T-cell (primary cell): Measurements from ENCODE around the gene SLC25A45. TPM values are rescaled to one million over a fixed set of nuclear protein-coding genes. Genes with fewer than 3 reads are reported as not detected.

Experiments
- ATAC-seq, 4 experiments: fragments of 200-7000 bp in 3 of 4; fragments of 150-1000 bp in 1 of 4; cut with Tn5 transposase; replicated peaks in 1 of 4; 1 replicate in 3 of 4; 2 replicates in 1 of 4; pipeline ENCODE4 v1.10.0; 2021; ENCODE audit warnings: moderate library complexity in 3 of 4, mild to moderate bottlenecking in 2 of 4, moderate number of reproducible peaks in 1 of 4
- CTCF ChIA-PET, 2 donors: fragments of 300-600 bp; sonication (Branson Sonifier 250); formaldehyde crosslinking; loops; one replicate each; lab custom pipeline; 2022; ENCODE audit warnings: antibody characterized with exemption in 2 of 2; lab: Charles Lee
- POLR2A ChIA-PET, 2 donors: fragments of 300-600 bp; sonication (Branson Sonifier 250); formaldehyde crosslinking; loops; one replicate each; lab custom pipeline; 2022; ENCODE audit warnings: antibody characterized with exemption in 2 of 2; lab: Charles Lee
- DNase-seq, 35 experiments: peaks; one replicate each; pipeline versions ENCODE4 v3.0.0 to v3.0.0-alpha.2; 2013 to 2023
- H3K27ac ChIP-seq: one replicate; pipeline ENCODE4 v1.5.1; 2013; ENCODE audit warnings: low read length
- H3K27me3 ChIP-seq, 2 experiments: replicated peaks in 1 of 2; 1 replicate in 1 of 2; 2 replicates in 1 of 2; pipeline versions ENCODE4 v1.6.1 to v1.7.0; 2013; ENCODE audit warnings: low read length in 1 of 2, mixed read lengths in 1 of 2; ENCODE audit not compliant: control insufficient read depth in 2 of 2, insufficient read depth in 2 of 2; ENCODE audit errors: extremely low read depth in 1 of 2
- H3K36me3 ChIP-seq, 2 donors: 1 replicate in 1 of 2; 2 replicates in 1 of 2; pipeline versions ENCODE4 v1.6.1 to v1.7.0; 2013; ENCODE audit warnings: low read length in 1 of 2; ENCODE audit not compliant: control insufficient read depth in 2 of 2, insufficient read depth in 1 of 2; ENCODE audit errors: extremely low read depth in 1 of 2
- H3K4me1 ChIP-seq, 2 experiments: 1 replicate in 1 of 2; 2 replicates in 1 of 2; pipeline versions ENCODE4 v1.6.1 to v1.7.0; 2013; ENCODE audit warnings: low read length in 2 of 2, mixed read lengths in 1 of 2; ENCODE audit not compliant: insufficient read depth in 2 of 2, control insufficient read depth in 1 of 2; ENCODE audit errors: extremely low read depth in 1 of 2
- H3K4me3 ChIP-seq, 2 donors: 1 replicate in 1 of 2; 2 replicates in 1 of 2; pipeline versions ENCODE4 v1.5.1 to v1.7.0; 2013; ENCODE audit warnings: mild to moderate bottlenecking in 2 of 2, low read length in 1 of 2, moderate library complexity in 1 of 2; ENCODE audit not compliant: control insufficient read depth in 1 of 2; ENCODE audit errors: extremely low read depth in 1 of 2
- H3K9me3 ChIP-seq: 2 replicates; pipeline ENCODE4 v1.7.0; 2013
- H3K27ac Mint-ChIP-seq, 2 donors: one replicate each; pipeline ENCODE4 v1.8.0; 2020 to 2021; ENCODE audit warnings: mild to moderate bottlenecking in 2 of 2, mixed read lengths in 2 of 2
- H3K27me3 Mint-ChIP-seq, 2 donors: one replicate each; pipeline ENCODE4 v1.8.0; 2021 to 2022; ENCODE audit warnings: mixed read lengths in 2 of 2
- H3K36me3 Mint-ChIP-seq: one replicate; pipeline ENCODE4 v1.8.0; 2021; ENCODE audit warnings: mixed read lengths
- H3K4me1 Mint-ChIP-seq, 3 donors: one replicate each; pipeline ENCODE4 v1.8.0; 2020 to 2022; ENCODE audit warnings: mixed read lengths in 3 of 3, mild to moderate bottlenecking in 1 of 3
- H3K4me3 Mint-ChIP-seq, 3 donors: one replicate each; pipeline ENCODE4 v1.8.0; 2020 to 2022; ENCODE audit warnings: mild to moderate bottlenecking in 3 of 3, mixed read lengths in 3 of 3, moderate library complexity in 3 of 3
- H3K9me3 Mint-ChIP-seq, 3 donors: one replicate each; pipeline ENCODE4 v1.8.0; 2020 to 2022; ENCODE audit warnings: mixed read lengths in 3 of 3
- WGBS: methylation state at CpG from one replicate; pipeline ENCODE4 v1.1.5; 2013; ENCODE audit warnings: missing lambda C conversion rate; ENCODE audit not compliant: insufficient coverage; 5-methylcytosine and 5-hydroxymethylcytosine counted together
- total RNA-seq, 35 experiments: library from RNA in 6 of 35; stranded (reverse) in 6 of 35; fragments of 120-200 nt in 1 of 35; gene quantifications; one replicate each; pipeline versions ENCODE4 v1.2.1 to v1.2.4 and lab custom pipeline; 2013 to 2026

SLC25A45 gene
- total RNA-seq, 5 donors from 2014 or later (not counting 1 experiment from before 2014, with no cell fraction given) = 18.7 to 72.2 (median 22.6) TPM

GRCh38 chr11:65392186-65392829 is 9.9 kb upstream of the SLC25A45 start:
- H3K27me3 ChIP-seq = no peaks in the 10 kb centered on the region
- Mint-ChIP-seq H3K4me3 (no peak overlapping the region), H3K27ac (peak overlapping the region in 1 of 2 donors; percentile 23), H3K27me3 (no peaks in the 10 kb centered on the region), H3K9me3 (no peaks in the 10 kb centered on the region), H3K4me1 (peaks cover 32 to 46% (median 36%) of the 10 kb centered on the region in 3 donors), H3K36me3 (peaks cover 14% of the 10 kb centered on the region)
- ChIA-PET CTCF (no interaction called here), POLR2A (no interaction called here)
- H3K27ac ChIP-seq = no peak overlapping the region
- WGBS = 84% methylated on average over 8 of the region's 13 CpGs
- peaks cover 3 to 46% of the 10 kb centered on the region in 2 experiments for H3K4me1 ChIP-seq
- peaks cover 19 to 64% of the 10 kb centered on the region in 2 donors for H3K36me3 ChIP-seq
- ATAC-seq (no peak), DNase-seq (no peak)
- H3K4me3 ChIP-seq = no peak overlapping the region
- no peaks in the 10 kb centered on the region for H3K9me3 ChIP-seq

- ATAC-seq (no peak), DNase-seq (no peak)
- Mint-ChIP-seq H3K36me3 (peaks cover 11% of the 10 kb centered on the region), H3K27me3 (no peaks in the 10 kb centered on the region), H3K4me1 (peaks cover 40 to 55% (median 43%) of the 10 kb centered on the region in 3 donors), H3K9me3 (no peaks in the 10 kb centered on the region), H3K4me3 (no peak overlapping the region), H3K27ac (peak overlapping the region; percentile 34 to 57)
- Histone ChIP-seq H3K4me3 (no peak overlapping the region), H3K27ac (no peak overlapping the region), H3K4me1 (peaks cover 8 to 56% of the 10 kb centered on the region in 2 experiments), H3K9me3 (no peaks in the 10 kb centered on the region), H3K36me3 (peaks cover 17 to 56% of the 10 kb centered on the region in 2 donors), H3K27me3 (no peaks in the 10 kb centered on the region)
- 98% methylated on average over 7 of the region's 9 CpGs for WGBS
- CTCF ChIA-PET = no interaction called here
- POLR2A ChIA-PET = interaction anchor here in 1 of 2 donors (0.6 kb wide), 1 partner anchor 28 kb away, joined by 3 read pairs; no protein-coding TSS in a partner anchor
Measured at GRCh38 chr11:65390996-65391395, 8.6 kb upstream of the SLC25A45 start.

GRCh38 chr11:65390099-65390941 is 7.9 kb upstream of the SLC25A45 start:
- ATAC-seq = no peak
- H3K9me3 Mint-ChIP-seq = no peaks in the 10 kb centered on the region
- Histone ChIP-seq H3K4me1 (peaks cover 8 to 63% of the 10 kb centered on the region in 2 experiments), H3K4me3 (no peak overlapping the region), H3K36me3 (peaks cover 17 to 51% of the 10 kb centered on the region in 2 donors), H3K27me3 (no peaks in the 10 kb centered on the region), H3K27ac (no peak overlapping the region), H3K9me3 (no peaks in the 10 kb centered on the region)
- DNase-seq = no peak
- H3K36me3 Mint-ChIP-seq = peaks cover 11% of the 10 kb centered on the region
- peak overlapping the region in 1 of 2 donors; percentile 19 for H3K27ac Mint-ChIP-seq
- POLR2A ChIA-PET = interaction anchor here in 1 of 2 donors (0.6 kb wide), 1 partner anchor 28 kb away, joined by 3 read pairs; no protein-coding TSS in a partner anchor
- peak overlapping the region in 2 of 3 donors; percentile 24 to 96 for H3K4me3 Mint-ChIP-seq
- 90% methylated on average over 13 of the region's 21 CpGs for WGBS
- peaks cover 44 to 60% (median 48%) of the 10 kb centered on the region in 3 donors for H3K4me1 Mint-ChIP-seq
- CTCF ChIA-PET = no interaction called here
- no peaks in the 10 kb centered on the region for H3K27me3 Mint-ChIP-seq

- 91% methylated on average over 20 of the region's 20 CpGs for WGBS
- DNase-seq (no peak), ATAC-seq (no peak)
- no peaks in the 10 kb centered on the region for H3K9me3 ChIP-seq
- Mint-ChIP-seq H3K36me3 (peaks cover 11% of the 10 kb centered on the region), H3K27me3 (no peaks in the 10 kb centered on the region), H3K4me3 (peak overlapping the region; percentile 87 to 96 (median 91)), H3K4me1 (peaks cover 53 to 69% (median 57%) of the 10 kb centered on the region in 3 donors), H3K27ac (peak overlapping the region; percentile 19 to 62), H3K9me3 (no peaks in the 10 kb centered on the region)
- POLR2A ChIA-PET = no interaction called here
- CTCF ChIA-PET = no interaction called here
- no peak overlapping the region for H3K4me3 ChIP-seq
- peaks cover 12 to 72% of the 10 kb centered on the region in 2 experiments for H3K4me1 ChIP-seq
- H3K27me3 ChIP-seq = no peaks in the 10 kb centered on the region
- H3K36me3 ChIP-seq = peaks cover 17 to 45% of the 10 kb centered on the region in 2 donors
- H3K27ac ChIP-seq = no peak overlapping the region
Measured at GRCh38 chr11:65389294-65389980, 7.0 kb upstream of the SLC25A45 start.

- Histone ChIP-seq H3K27ac (no peak overlapping the region), H3K27me3 (no peaks in the 10 kb centered on the region), H3K36me3 (peaks cover 13 to 39% of the 10 kb centered on the region in 2 donors), H3K4me3 (no peak overlapping the region), H3K4me1 (peaks cover 16 to 79% of the 10 kb centered on the region in 2 experiments), H3K9me3 (no peaks in the 10 kb centered on the region)
- DNase-seq (no peak), ATAC-seq (no peak)
- Mint-ChIP-seq H3K4me1 (peaks cover 60 to 76% (median 64%) of the 10 kb centered on the region in 3 donors), H3K27me3 (no peaks in the 10 kb centered on the region), H3K4me3 (peak overlapping the region; percentile 87 to 96 (median 91)), H3K36me3 (peaks cover 11% of the 10 kb centered on the region), H3K9me3 (no peaks in the 10 kb centered on the region), H3K27ac (peak overlapping the region; percentile 62 to 67)
- ChIA-PET CTCF (interaction anchor here in 1 of 2 donors (1.3 kb wide), 1 partner anchor 18 kb away, joined by 3 read pairs; no protein-coding TSS in a partner anchor), POLR2A (interaction anchor here (0.5 to 0.7 kb wide), 3 partner anchors 118 to 1592 kb away, joined by 3 to 4 read pairs (median 4); no protein-coding TSS in a partner anchor)
- WGBS = 86% methylated on average over 4 of the region's 4 CpGs
Measured at GRCh38 chr11:65388731-65389130, 6.3 kb upstream of the SLC25A45 start.
